VCaP (cell line): ENCODE results near the gene AGAP3.

Experiments
- H3K27ac ChIP-seq: fragments of 450-650 bp; 2 replicates; pipeline ENCODE4 v1.5.1; 2017
- CTCF ChIP-seq: fragments of 450-650 bp; conservative IDR thresholded peaks from 2 replicates; pipeline ENCODE4 v1.5.1; 2017; ENCODE audit warnings: mild to moderate bottlenecking, moderate library complexity

AGAP3 gene

GRCh38 chr7:151135866-151136843 lies 49.9 kb downstream of the AGAP3 start:
- TF ChIP-seq CTCF, result no peak
- H3K27ac ChIP-seq, result no peak overlapping the region

GRCh38 chr7:151137076-151137675 lies 50.9 kb downstream of the AGAP3 start:
- TF ChIP-seq CTCF, result no peak
- no peak overlapping the region for H3K27ac ChIP-seq

GRCh38 chr7:151137791-151138152 lies 51.5 kb downstream of the AGAP3 start:
- H3K27ac ChIP-seq, result no peak overlapping the region
- TF ChIP-seq CTCF, result no peak

- no peak for TF ChIP-seq CTCF
- no peak overlapping the region for H3K27ac ChIP-seq
These were observed 52.0 kb downstream of the AGAP3 start for GRCh38 chr7:151138153-151138851.

- H3K27ac ChIP-seq, result no peak overlapping the region
- TF ChIP-seq CTCF, result no peak
These were observed 53.0 kb downstream of the AGAP3 start for GRCh38 chr7:151139071-151139790.

GRCh38 chr7:151139791-151140190 lies 53.5 kb downstream of the AGAP3 start:
- no peak overlapping the region for H3K27ac ChIP-seq
- TF ChIP-seq CTCF, result no peak
